ENCODE data around the gene SPRYD4. TPM values are rescaled to one million over a fixed set of nuclear protein-coding genes. Genes with fewer than 3 reads are reported as not detected.

SPRYD4 gene
- total RNA-seq, 2 donors from 2014 or later, result 2.6 to 5.1 TPM

DNA sequence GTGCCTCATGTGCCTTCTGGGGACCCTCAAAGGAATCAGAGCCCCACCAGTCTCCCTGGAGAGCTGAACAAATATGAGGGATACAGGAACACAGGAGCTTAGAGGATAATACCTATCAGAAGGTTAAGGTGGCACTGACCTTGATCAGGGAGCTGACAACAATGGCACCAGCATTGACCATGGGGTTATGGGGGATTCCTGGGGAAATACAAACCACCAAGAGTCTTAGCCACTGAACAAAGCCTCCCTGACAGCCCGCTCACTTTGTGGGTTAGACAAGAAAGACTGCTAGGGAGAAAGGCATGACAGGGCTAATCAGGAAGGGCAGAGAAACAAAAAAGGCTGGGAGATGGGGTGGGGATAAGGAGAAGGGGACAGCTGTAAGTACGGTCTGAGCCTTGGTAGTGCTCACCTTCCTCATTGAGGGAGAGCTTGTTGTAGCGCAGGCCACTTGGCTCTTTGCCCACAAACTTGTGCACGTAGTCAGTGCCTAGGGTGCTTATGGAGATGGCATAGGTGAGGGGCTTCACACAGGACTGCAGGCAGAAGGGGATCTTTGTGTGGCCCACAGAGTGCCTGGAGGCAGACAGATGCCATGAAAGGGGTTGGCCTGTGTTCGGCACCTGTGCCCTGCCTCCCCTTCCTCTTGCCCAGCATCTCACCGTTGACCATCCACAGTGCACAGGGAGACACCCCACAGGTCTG lies 9.3 kb downstream of the SPRYD4 start:
- no peaks in the 10 kb centered on the region for H3K36me3 ChIP-seq
- no peaks in the 10 kb centered on the region for H3K4me1 ChIP-seq (replicated peaks)
- WGBS, result 82% methylated on average over 6 of the region's 6 CpGs

DNA sequence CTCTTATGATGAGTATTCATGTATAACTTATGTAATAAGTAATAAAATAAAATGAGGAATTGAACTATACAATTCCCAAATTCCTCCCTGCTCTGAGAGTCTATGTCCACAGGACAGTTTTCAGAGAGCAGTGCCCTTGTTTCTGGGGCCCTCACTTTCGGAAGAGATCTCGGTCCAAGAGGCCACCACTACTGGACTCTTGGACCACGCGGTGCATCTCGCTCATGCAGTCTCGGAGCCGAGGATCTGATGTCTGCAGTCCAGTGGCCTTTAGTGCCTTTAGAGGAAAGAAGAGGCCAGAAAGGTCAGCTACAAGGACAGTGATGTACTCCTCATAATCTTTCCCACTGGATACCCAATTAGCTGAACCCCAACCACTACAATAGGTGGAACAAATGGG lies 11.2 kb downstream of the SPRYD4 start:
- no peaks in the 10 kb centered on the region for H3K9me3 ChIP-seq

More for the DNA sequence above, 9.3 kb downstream of the SPRYD4 start:
- Histone ChIP-seq H3K4me3 (no peak overlapping the region), H3K27ac (no peak overlapping the region), H3K9me3 (no peaks in the 10 kb centered on the region), H3K27me3 (replicated peaks; ENCODE audit: insufficient read depth) (no peaks in the 10 kb centered on the region)
- intact Hi-C loops (cut with DNase I), result no loop called here
- TF ChIP-seq POLR2AphosphoS5 (IDR thresholded peaks at IDR 0.05), result no peak
- TF ChIP-seq, protein P1, sequence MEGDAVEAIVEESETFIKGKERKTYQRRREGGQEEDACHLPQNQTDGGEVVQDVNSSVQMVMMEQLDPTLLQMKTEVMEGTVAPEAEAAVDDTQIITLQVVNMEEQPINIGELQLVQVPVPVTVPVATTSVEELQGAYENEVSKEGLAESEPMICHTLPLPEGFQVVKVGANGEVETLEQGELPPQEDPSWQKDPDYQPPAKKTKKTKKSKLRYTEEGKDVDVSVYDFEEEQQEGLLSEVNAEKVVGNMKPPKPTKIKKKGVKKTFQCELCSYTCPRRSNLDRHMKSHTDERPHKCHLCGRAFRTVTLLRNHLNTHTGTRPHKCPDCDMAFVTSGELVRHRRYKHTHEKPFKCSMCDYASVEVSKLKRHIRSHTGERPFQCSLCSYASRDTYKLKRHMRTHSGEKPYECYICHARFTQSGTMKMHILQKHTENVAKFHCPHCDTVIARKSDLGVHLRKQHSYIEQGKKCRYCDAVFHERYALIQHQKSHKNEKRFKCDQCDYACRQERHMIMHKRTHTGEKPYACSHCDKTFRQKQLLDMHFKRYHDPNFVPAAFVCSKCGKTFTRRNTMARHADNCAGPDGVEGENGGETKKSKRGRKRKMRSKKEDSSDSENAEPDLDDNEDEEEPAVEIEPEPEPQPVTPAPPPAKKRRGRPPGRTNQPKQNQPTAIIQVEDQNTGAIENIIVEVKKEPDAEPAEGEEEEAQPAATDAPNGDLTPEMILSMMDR (IDR thresholded peaks at IDR 0.05), result no peak
- TF ChIP-seq POLR2A (IDR thresholded peaks at IDR 0.05), result no peak
- no peak for DNase-seq (ENCODE audit: low spot score)

DNA sequence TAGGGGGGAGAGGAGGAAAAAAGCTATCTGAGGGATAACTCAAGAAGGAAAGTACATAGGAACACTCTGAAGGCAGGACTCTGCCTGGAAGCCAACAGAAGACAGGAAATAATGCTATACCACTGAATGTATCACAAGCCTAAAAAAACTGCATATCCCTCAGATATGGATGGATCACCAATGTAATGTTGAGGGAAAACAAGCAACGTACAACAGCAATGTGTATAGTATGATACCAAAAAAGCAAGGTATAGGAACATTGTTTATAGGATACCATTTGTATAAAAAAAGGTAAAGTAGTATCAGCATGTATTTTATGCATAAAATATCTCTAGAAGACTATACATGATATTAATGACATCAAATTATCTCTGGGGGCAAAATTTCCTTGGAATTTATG lies 16.2 kb downstream of the SPRYD4 start:
- DNase-seq (ENCODE audit: low spot score), result no peak
- Histone ChIP-seq H3K27ac (no peak overlapping the region), H3K36me3 (no peaks in the 10 kb centered on the region), H3K4me3 (no peak overlapping the region), H3K27me3 (replicated peaks; ENCODE audit: insufficient read depth) (no peaks in the 10 kb centered on the region), H3K9me3 (no peaks in the 10 kb centered on the region), H3K4me1 (replicated peaks) (no peaks in the 10 kb centered on the region)
- TF ChIP-seq, protein P1 (IDR thresholded peaks at IDR 0.05), result no peak
- no peak for TF ChIP-seq POLR2AphosphoS5 (IDR thresholded peaks at IDR 0.05)
- TF ChIP-seq POLR2A (IDR thresholded peaks at IDR 0.05), result no peak
- intact Hi-C loops (cut with DNase I), result no loop called here
- 83% methylated on average over 1 of the region's 1 CpG for WGBS

More for the DNA sequence above, 11.2 kb downstream of the SPRYD4 start:
- Histone ChIP-seq H3K36me3 (no peaks in the 10 kb centered on the region), H3K27me3 (replicated peaks; ENCODE audit: insufficient read depth) (no peaks in the 10 kb centered on the region), H3K4me3 (no peak overlapping the region), H3K27ac (no peak overlapping the region), H3K4me1 (replicated peaks) (no peaks in the 10 kb centered on the region)
- TF ChIP-seq POLR2AphosphoS5 (IDR thresholded peaks at IDR 0.05) (no peak), POLR2A (IDR thresholded peaks at IDR 0.05) (no peak)
- TF ChIP-seq, protein P1 (IDR thresholded peaks at IDR 0.05), result no peak
- no peak for DNase-seq (ENCODE audit: low spot score)
- 90% methylated on average over 7 of the region's 7 CpGs for WGBS
- intact Hi-C loops (cut with DNase I), result no loop called here

DNA sequence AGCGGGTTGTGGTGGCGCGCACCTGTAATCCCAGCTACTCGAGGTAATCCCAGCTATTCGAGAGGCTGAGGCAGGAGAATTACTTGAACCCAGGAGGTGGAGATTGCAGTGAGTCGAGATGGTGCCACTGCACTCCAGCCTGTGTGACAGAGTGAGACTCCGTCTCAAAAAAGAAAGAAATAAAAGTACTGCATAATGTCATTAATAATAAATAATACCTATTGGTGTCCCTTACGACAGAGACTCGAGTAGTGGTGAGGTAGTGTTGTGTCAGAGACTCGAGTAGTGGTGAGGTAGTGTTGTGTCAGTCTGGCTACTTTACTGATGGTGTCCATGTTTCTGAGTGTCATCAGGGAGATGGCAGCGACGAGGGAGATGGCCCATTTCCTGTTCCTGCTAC lies 18.3 kb downstream of the SPRYD4 start:
- no peaks in the 10 kb centered on the region for H3K9me3 ChIP-seq
- no peak overlapping the region for H3K27ac ChIP-seq
- intact Hi-C loops (cut with DNase I), result no loop called here
- no peaks in the 10 kb centered on the region for H3K36me3 ChIP-seq
- no peak overlapping the region for H3K4me3 ChIP-seq
- no peaks in the 10 kb centered on the region for H3K4me1 ChIP-seq (replicated peaks)
- 89% methylated on average over 12 of the region's 12 CpGs for WGBS
- H3K27me3 ChIP-seq (replicated peaks; ENCODE audit: insufficient read depth), result no peaks in the 10 kb centered on the region
- TF ChIP-seq, protein P1 (IDR thresholded peaks at IDR 0.05), result no peak
- TF ChIP-seq POLR2A (IDR thresholded peaks at IDR 0.05) (no peak), POLR2AphosphoS5 (IDR thresholded peaks at IDR 0.05) (no peak)
- DNase-seq (ENCODE audit: low spot score), result no peak

GRCh38 chr12:56487448-56488040 lies 19.2 kb downstream of the SPRYD4 start:
- H3K27me3 ChIP-seq (replicated peaks; ENCODE audit: insufficient read depth), result no peaks in the 10 kb centered on the region
- H3K27ac ChIP-seq, result peak overlapping the region; percentile 31 to 55
- no peaks in the 10 kb centered on the region for H3K36me3 ChIP-seq
- intact Hi-C loops (cut with DNase I), result no loop called here
- TF ChIP-seq POLR2A (IDR thresholded peaks at IDR 0.05) (no peak), POLR2AphosphoS5 (IDR thresholded peaks at IDR 0.05) (no peak)
- TF ChIP-seq, protein P1 (IDR thresholded peaks at IDR 0.05), result no peak
- 6% methylated on average over 34 of the region's 44 CpGs for WGBS
- DNase-seq (ENCODE audit: low spot score), result peak; percentile 17
- peak overlapping the region; percentile 49 to 54 for H3K4me3 ChIP-seq
- H3K9me3 ChIP-seq, result no peaks in the 10 kb centered on the region
- H3K4me1 ChIP-seq (replicated peaks), result no peaks in the 10 kb centered on the region

All from prostate gland (tissue), 2 donors.